ENCODE measurements around the gene SCGB3A1.

The SCGB3A1 gene

DNA sequence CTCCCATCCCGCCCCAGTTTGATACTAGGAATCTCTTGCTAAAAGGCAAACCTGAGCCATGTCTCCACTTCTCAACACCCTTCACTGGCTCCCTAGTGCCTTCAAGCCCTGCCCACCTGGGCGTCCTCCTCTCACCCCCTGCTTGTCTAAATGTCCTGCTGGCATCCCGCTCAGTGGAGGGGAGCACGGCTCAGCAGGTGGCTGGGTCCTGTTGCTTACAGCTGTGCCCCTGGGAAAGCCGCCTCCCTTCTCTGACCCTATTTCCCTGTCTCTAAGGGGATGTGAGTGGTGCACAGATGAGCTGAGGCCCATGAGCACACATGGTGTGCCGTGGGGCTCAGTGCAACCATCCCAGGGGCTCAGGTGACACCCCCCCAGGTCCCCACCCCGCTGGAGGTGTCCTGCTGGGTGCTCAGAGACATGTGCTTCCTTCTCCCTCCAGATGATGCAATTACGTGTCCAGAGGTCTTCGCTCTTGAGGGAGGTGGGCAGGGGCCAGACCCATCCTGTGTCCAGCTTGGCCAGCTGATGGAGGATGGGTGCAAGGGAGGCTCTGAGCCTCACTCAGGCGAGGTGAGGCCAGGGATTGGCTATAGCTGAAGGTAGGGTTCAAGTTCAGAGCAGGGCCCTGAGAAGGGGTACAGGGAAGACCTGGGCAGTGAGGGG, 34.0 kb upstream of the SCGB3A1 start:
- DNase-seq = no peak

DNA sequence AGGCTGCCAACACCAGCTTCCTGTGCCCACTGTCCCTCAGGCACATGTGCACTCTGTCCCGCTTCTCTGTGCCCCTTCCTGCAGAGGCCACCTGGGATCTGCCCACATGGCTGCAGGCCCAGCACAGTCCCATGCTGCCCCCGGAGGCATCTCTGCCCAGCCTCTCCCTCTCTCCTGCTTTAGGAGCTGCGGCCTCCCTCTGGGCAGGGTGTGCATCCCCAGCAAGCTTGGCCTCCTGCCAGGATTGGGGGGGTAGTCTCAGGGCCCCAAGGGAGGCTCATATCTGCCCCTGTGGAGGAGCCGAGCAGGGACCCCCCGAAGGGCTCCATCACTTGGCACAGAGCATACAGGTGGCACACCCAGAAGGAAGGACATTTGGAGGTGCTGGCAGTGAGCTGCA, 33.3 kb upstream of the SCGB3A1 start:
- DNase-seq = no peak

DNA sequence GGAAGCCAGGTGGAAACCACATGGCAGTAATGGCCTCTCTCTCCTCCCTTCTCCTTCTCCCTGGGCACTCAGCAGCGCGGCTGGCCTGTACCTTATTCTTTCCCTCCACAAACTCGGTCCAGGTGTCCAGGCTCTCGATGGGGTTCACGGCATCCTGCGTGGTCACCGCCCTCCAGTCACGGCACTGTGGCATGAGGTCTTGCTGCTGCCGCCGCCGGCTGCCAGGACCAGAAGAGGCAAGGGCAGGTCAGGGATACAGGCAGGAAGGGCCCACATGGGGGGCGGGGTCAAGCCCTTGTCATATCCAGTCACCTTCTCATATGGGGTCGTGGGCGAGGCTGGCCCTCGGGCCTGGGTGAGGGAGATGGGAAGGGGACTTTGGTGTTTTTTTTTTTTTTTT, 32.5 kb upstream of the SCGB3A1 start:
- no peak for DNase-seq

DNA sequence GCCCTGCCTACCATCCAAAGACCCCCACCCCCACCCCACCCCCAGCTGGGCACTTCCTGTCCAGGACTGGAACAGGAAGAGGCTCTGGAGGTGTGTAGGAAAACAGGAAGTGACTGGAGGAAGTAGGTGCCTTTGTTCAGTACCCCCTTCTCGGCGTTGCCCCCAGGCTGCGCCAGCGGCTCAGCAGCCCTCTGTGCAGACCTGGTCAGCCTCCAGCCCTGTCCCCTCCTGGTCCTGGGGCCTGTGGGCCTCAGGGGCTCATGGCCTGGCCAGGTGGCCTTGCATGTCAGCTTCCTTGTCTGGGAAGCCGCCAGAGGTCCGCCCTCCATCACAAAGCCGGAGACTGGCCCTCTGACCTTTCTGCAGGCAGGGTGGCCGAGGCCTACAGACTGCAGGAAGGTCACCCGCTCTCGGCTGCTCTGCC, 32.1 kb upstream of the SCGB3A1 start:
- DNase-seq = no peak

DNA sequence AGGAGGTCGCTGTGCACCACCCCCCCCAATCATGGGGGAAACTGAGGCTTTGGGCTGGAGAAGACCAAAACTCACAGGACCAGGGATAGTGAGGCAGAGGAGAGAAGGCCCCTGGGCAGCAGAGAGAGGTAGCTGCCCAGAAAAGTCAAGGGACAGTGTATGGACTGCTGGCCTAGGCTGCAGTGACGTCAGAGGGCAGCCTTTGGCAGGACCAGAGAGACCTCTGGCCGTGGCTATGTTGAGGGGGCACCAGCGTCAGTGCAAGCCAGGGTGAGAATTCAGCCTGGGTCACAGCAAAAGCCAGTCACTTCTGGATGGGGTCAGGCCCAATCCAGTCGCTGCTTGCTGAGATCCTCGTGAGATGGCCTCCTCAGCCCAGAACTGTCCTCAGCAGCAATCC, 31.6 kb upstream of the SCGB3A1 start:
- no peak for DNase-seq

DNA sequence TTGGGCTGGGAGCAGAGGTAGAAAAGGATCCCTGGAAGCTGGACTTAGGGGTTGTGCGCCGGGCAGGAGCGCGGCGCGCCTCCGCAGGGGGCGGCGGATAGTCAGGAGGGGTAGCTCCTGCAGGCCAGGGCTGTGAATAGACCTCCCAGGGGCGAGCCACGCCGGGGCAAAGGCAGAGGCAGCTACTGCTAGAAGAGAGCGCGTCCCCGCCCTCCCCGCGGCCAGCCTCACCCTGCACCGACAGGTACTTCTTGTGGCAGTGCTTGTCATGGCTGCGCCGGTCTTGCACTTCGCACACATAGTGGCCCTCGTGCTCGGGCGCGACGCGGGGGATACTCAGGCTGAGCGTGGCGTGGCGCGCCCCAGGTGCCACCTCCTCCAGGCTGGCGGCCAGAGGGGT, 30.0 kb upstream of the SCGB3A1 start:
- DNase-seq = no peak

DNA sequence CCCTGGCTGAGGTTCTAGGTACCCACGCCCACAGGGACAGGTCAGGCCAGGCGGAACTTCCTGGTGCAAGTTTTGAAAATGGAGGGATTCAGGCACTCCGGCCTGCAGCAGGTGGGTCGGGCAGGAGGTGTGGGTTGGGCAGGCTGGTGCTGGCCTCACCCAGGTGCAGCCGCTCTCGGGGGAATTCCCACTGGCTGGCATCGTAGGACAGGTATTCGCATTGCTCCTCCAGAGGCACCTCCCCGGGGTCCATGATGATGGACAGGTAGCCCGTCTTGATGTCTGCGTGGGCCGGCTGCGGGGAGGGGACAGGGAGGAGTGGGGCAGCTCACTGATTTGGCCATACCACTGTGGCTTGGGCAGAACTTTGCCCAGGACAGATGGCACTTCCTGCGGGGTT, 28.7 kb upstream of the SCGB3A1 start:
- DNase-seq = no peak

DNA sequence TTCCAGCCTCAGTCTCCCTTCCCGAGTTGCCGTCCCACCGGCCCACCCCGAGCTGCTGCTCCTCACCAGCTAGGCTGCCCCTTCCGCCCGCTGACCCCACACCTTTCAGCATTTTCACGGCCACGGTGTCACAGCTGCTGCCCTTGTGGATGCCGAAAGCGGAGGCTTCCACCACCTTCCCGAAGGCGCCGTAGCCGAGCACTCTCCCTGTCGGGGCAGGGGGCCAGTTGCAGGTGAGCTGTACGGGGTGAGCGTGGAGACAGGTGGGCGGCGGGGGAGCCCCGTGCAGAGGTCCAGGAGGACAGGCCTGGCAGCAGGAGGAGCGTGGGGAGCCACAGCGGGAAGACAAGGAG, 28.2 kb upstream of the SCGB3A1 start:
- no peak for DNase-seq

DNA sequence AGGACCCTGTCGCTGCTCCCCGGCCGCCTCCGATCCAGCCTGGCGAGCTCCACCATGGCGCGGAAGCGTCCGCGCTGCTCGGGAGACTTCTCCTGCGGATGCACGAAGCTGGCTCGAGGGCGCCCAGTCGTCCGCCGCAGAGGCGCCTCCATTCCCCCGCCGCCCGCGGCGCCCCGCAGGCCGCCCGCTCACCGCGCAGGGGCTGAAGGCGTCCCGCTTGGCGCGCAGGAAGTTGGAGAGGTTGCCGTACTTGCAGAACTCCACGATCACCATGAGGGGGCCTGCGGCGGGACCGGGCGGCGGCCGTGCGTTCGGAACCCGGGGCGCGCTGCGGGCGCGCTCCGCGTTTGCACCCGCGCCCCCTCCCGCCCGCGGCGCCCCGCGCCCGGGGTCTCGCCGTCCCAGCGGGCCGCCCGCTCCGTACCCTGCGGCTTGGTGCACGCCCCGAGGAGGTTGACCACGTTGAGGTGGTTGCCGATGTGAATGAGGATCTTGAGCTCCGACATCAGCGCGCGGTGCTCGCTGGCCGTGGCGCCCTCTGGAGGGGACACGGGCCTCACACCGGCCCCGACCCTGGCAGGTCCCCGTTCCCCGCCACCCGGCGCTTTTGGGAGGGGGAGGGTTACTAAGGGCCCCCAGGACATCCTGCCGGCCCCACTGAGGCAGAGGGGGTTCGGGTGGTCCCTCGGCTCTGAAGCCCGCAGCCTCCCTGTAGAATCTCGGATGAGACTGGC, 27.7 kb upstream of the SCGB3A1 start:
- peak; percentile 35 for DNase-seq

DNA sequence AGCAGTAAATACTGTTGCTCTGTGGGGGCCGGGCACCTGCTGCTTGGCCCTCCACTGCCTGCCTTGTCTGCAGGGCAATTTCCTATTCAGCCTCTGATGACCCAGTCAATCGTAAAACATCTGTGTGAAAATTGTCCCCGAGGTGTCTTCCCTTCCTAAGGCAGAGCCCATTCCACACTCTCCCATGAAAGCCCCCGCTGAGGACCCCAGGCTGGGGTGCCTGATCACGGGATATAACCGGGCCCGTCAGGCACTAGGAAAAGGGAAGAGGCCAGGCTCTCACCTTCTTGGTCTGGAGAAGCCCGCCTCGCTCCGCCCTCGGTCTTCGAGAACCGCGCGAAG, 27.2 kb upstream of the SCGB3A1 start:
- no peak for DNase-seq

DNA sequence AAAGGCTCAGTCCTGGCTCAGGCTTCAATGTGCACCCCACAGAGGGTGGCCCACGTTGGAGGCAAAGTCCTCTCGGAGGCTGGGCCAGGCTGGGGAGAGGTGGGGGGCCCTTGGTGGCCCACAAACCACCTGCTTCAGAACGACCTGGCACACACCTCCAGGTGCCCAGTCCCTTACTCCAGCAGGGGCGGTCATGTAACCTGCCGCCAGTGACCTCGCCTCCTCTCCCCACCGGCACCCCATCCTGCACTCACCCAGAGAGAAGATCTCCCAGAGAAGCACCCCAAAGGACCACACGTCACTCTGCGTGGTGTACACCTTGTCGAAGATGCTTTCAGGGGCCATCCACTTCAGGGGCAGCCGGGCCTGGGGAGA, 22.5 kb upstream of the SCGB3A1 start:
- DNase-seq = no peak

DNA sequence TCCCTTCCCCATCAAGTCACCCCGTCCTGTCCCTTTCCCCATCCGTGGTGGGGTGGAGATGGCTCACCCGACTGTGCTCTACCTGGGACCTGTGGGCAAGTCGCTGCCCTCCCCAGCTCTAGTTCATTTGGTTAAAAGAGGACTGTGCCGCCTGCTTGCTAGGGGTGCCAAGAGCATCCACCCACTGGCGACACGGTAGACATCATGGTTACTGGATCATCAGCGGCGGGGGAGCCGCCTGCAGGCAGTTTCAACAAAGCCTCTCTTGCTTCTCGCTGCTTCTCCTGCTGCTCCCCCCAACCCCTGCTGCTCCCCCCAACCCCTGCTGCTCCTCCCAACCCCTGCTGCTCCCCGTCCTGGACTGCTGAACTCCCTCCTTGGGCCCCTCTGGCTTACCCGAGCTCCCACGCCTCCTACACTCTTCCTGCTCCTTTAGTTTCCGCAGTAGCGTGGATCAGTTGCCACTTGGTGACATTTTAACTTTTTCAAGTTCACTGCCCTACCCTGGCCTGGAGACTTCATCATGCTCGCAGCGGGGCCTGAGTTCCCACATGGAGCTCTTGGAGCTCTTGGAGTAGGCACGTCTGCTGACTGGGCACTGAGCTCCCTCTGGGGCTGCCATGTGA, 22.0 kb upstream of the SCGB3A1 start:
- no peak for DNase-seq

DNA sequence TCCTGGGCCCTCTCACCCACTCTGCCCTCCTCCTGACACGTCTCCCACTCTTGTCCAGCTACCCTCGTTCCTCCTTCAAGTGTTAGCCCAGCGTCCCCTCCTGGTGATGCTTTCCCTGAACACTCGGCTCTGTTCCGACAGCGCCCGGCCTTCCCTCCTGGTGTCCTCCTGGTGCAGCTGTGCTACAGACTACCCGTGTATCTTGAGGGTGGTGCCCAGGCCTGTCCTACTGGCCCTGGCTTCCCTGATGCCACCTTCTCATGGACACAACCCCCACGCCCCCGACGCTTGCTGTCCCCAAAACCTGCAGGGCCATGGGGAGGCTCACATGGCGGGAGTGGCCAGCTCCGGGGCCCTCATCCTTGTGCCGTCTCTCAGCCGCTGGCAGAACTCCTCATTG, 21.4 kb upstream of the SCGB3A1 start:
- no peak for DNase-seq

DNA sequence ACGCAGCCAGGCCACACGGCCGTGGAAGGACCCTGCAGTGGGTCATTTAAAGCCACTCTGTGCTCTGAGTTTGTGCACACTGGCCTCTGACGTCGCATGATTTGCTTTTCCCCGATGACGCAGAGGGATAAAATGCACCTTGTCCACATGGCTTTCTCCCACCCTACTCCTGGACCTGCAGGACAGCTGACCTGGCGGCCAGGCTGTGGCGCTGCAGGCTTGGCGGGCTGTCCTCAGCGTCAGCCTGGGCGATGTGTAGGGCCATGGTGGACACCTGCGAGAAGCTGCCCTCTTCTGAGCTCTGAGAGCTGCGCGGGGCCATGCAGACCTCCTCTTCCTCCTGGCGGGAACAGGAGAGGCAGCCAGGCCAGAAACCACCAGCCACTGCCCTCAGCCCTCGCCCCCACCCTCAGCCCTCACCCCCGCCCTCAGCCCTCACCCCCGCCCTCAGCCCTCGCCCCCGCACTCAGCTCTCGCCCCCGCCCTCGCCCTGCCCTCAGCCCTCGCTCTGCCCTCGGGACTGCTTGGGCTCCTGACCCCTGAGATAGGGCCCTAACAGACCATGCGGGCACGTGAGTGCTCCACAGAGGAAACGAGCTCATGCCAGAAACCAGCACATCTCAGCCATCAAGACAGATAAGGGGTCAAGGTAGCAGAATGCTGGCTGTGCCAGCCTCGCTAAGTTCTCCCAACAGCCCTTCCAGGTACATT, 20.0 kb upstream of the SCGB3A1 start:
- DNase-seq = no peak

DNA sequence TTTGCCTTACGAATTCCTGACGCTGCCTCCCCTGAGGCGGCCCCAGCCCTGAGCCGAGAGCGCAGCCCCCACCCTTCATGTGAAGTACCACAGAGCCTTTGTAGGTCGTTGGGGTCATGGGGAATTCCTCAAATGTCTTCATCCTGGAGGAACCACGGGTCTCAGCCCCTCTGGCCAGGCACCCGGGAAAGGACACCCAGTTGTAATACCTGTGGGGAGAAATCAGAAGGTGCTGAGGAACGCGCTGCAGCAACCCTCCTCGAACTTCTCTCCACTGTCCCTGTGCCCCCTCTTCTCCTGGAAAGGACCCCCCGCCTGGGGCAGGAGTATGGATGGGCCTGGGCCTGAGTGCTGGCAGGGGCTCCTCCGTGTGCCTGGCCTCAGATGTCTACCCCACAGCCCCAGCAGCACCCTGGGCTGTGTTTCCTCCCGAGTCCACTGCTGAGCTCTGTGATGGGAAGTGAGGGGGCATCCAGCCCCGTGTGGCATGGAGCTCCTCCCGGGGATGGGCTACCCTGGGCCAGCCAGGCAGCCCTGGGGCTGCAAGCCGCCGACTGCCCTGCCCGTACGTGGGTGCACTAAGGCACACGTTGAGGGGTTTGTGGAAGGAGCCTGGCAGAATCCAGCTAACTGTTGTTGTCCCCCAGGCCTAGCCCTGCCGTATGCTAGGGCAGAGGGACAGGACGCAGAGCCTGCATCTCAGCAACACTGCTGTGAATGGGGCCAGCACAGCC, 18.7 kb upstream of the SCGB3A1 start:
- DNase-seq = no peak

DNA sequence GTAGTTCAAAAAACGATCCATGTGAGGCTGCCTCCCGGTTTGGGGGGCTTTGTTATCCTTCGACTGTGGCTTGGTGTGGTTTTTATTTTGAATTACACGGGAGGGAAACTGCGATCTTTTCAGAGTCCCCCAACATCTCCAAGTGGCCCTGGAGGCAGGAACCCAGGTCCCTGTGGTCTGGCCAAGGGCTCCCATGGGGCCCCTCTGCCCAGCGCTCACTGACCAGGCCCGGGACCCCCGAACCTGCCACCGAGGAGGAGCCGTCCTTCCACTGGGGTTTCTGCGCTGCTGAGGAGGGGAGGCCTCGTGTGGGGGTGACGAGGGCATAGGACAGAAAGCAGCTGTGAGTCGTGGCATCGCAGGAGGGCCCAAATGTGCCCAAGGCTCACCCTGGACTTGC, 18.1 kb upstream of the SCGB3A1 start:
- no peak for DNase-seq

DNA sequence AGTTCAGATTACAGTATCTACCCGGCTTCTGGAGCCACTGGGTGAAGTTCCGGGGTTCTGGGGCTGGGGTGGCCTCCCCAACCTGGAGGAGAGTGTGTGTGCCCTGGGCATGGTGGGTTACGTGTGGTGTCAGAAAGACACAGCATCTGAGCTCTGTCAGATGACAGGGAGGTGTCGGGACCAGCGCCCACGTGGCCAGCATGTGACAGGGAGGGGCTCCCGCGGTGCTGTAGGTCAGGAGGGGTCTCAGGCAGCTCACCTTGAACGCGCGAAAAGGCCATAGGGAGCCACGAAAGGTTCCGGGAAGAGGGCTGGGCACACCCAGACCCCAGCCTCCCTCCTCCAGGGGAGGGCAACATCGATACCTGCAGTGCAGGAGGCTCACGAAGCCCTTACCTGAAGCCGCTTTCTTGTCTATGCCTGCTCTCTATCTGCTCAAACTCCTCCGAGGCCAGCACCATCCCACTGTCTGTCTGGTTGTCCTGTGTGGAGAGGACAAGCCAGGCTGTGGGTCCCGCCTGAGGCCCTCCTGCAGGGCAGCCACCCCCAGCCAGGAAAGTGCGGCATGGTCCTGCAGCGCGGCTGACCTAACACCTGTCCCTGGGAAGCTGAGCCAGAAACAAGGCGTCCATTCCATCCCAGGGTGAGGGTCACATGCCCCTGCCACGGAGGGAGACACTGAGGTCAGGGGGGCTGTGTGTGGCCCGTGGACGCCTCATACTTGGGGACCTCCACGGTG, 17.4 kb upstream of the SCGB3A1 start:
- DNase-seq = no peak

DNA sequence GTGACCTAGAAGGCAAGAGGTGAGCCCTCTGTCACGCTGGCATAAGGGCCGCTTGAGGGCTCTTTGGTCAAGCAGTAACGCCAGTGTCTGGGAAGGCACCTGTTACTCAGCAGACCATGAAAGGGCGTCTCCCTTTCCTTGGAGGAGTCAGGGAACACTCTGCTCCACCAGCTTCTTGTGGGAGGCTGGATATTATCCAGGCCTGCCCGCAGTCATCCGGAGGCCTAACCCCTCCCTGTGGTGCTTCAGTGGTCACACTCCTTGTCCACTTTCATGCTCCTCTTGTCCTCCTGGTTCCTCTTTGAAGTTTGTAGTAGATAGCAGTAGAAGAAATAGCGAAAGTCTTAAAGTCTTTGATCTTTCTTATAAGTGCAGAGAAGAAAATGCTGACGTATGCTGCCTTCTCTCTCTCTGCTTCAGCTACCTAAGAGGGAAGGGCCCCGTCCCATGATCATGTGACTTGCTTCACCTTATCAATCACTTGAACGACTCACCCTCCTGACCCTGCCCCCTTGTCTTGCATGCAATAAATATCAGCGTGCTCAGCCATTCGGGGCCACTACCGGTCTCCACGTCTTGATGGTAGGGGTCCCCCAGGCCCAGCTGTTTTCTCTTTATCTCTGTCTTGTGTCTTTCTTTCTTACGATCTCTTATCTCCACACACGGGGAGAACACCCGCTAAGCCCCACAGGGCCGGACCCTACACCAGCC, 16.7 kb upstream of the SCGB3A1 start:
- no peak for DNase-seq

DNA sequence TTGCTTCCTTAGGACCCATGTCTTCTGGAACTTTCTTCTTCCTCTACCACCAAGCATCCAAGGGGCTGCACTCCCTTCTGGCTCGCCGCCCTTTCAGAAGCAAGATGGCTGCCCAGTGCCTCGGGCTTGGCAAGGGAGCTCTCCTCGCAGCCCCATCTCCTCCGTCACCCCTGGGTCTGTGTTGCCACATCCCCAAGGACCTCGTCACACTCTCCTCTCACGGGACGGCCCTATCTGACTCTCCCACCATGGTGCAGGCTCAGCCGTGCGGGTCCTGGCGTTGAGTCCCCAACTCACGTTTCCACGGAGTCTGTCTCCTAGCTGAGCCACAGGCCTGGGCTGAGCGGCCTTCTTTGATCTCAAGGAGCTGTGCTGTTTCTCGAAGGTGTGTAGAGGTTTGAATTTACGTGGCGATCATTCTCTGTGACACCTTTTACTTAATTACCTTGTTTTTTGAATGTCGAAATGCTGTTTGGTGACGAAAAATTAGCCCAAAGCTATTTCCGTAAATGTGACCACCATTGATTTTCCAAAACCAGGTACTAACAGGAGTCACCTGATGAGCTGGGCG, 15.0 kb upstream of the SCGB3A1 start:
- DNase-seq = no peak

DNA sequence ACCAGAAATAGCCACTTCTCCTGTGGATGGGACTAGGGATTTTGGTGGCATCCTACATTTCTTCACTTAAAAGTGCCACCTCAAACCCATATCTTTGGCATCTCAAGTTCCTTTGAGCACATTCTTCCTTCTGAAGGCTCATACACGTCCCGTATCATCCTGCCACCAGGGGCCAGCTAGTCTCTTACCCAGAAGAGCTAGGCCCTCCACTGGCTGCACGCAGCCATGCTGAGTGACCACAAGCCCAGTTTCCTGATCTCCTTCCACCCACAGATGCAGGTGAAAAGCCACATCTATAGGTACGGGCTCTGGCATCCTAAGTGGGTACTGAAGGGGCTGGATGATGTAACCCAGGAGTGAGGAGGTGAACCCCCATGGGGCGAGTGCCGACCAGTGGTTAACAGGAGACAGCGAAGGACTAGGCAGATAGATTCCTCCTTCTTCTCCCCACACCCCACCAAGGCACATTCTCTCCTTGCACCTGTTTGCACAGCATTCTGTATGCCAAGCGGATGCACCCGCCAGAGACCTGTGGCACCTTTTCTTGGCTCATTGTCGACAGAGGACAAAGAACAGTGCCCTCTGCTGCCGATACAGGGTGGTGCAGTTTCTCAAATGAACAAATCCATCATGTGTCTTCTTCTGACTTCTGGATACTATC, 14.4 kb upstream of the SCGB3A1 start:
- peak; percentile 41 for DNase-seq

DNA sequence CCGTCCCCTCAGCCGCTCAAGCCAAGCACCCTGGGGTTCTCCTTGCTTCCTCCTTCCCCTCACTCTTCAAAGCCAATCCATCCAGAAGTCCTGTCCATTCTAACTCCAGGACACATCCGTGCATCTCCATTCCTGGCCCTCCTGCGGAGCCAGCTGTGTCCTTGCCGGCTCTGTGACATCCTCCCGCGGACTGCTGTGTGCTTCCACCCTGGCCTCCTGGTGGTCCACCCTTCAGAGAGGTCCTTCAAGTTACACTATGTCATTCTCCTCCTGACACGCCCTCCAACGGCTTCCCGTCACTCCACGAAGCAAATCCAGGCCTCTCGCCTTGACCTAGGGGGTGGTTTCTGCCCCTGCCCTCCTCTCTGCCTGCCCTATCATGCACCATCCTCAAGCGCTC, 13.0 kb upstream of the SCGB3A1 start:
- DNase-seq = no peak
